Esophagus (tissue), 2 donors: ENCODE measurements around the gene FOXA3. TPM values are rescaled to one million over a fixed set of nuclear protein-coding genes. Genes with fewer than 3 reads are reported as not detected.

Experiments
- H3K27ac ChIP-seq, 2 donors: one replicate each; pipeline ENCODE4 v1.5.1; 2013; ENCODE audit warnings: low read depth in 2 of 2, mild to moderate bottlenecking in 2 of 2, inconsistent platforms in 1 of 2, low read length in 1 of 2, moderate library complexity in 1 of 2
- H3K27me3 ChIP-seq, 2 donors: one replicate each; pipeline ENCODE4 v1.6.1; 2013; ENCODE audit warnings: low read length in 2 of 2, control low read depth in 1 of 2, mild to moderate bottlenecking in 1 of 2; ENCODE audit not compliant: insufficient read depth in 2 of 2, control insufficient read depth in 1 of 2
- H3K36me3 ChIP-seq, 2 donors: one replicate each; pipeline ENCODE4 v1.6.1; 2013; ENCODE audit warnings: low read length in 1 of 2; ENCODE audit not compliant: control insufficient read depth in 2 of 2, insufficient read depth in 2 of 2
- H3K4me1 ChIP-seq, 2 donors: one replicate each; pipeline ENCODE4 v1.6.1; 2013; ENCODE audit warnings: low read length in 1 of 2; ENCODE audit not compliant: control insufficient read depth in 2 of 2, insufficient read depth in 2 of 2
- H3K4me3 ChIP-seq, 2 donors: one replicate each; pipeline ENCODE4 v1.5.1; 2013; ENCODE audit warnings: low read length in 2 of 2, mild to moderate bottlenecking in 2 of 2, low read depth in 1 of 2, moderate library complexity in 1 of 2
- H3K9me3 ChIP-seq, 2 donors: one replicate each; pipeline ENCODE4 v1.6.1; 2013; ENCODE audit warnings: mild to moderate bottlenecking in 2 of 2, low read depth in 1 of 2, low read length in 1 of 2, moderate library complexity in 1 of 2; ENCODE audit not compliant: control insufficient read depth in 2 of 2, insufficient read depth in 1 of 2
- WGBS, 2 donors: extraction: QIAGEN DNeasy Blood & Tissue Kit; methylation state at CpG; one replicate each; pipeline ENCODE4 v1.1.7; 2013; 5-methylcytosine and 5-hydroxymethylcytosine counted together
- polyA plus RNA-seq, 2 donors: library from polyadenylated mRNA; stranded (reverse); fragments of 200-250 nt; gene quantifications; one replicate each; pipeline ENCODE4 v1.2.3, GENCODE V29; 2013
- donor health status: healthy with polysubstance abuse.
- donor health status: Bipolar disorder and iron deficiency.

The FOXA3 gene
- polyA plus RNA-seq, 2 donors = 0.02 to 0.10 TPM

GRCh38 chr19:45879971-45880370, 15.8 kb downstream of the FOXA3 start:
- Histone ChIP-seq H3K27ac (no peak overlapping the region), H3K4me1 (peaks cover 9 to 18% of the 10 kb centered on the region in 2 donors), H3K36me3 (peaks cover 0 to 2% of the 10 kb centered on the region in 2 donors)

GRCh38 chr19:45881082-45881908, 17.2 kb downstream of the FOXA3 start:
- H3K27ac ChIP-seq = no peak overlapping the region
- peaks cover 9 to 21% of the 10 kb centered on the region in 2 donors for H3K4me1 ChIP-seq
- H3K27me3 ChIP-seq = no peaks in the 10 kb centered on the region
- H3K36me3 ChIP-seq = peaks cover 0 to 2% of the 10 kb centered on the region in 2 donors
- no peaks in the 10 kb centered on the region for H3K9me3 ChIP-seq
- WGBS, 2 donors = 64 to 80% methylated on average over 10 of the region's 10 CpGs
- no peak overlapping the region for H3K4me3 ChIP-seq

More at GRCh38 chr19:45879971-45880370, 15.8 kb downstream of the FOXA3 start:
- Histone ChIP-seq H3K9me3 (no peaks in the 10 kb centered on the region), H3K27me3 (no peaks in the 10 kb centered on the region), H3K4me3 (no peak overlapping the region)
- 64 to 78% methylated on average over 2 of the region's 2 CpGs for WGBS, 2 donors

- H3K4me1 ChIP-seq = peaks cover 9 to 21% of the 10 kb centered on the region in 2 donors
- peaks cover 0 to 2% of the 10 kb centered on the region in 2 donors for H3K36me3 ChIP-seq
- H3K4me3 ChIP-seq = no peak overlapping the region
- WGBS, 2 donors = 34 to 53% methylated on average over 4 of the region's 4 CpGs
- H3K9me3 ChIP-seq = no peaks in the 10 kb centered on the region
- no peak overlapping the region for H3K27ac ChIP-seq
- H3K27me3 ChIP-seq = no peaks in the 10 kb centered on the region
Observed at GRCh38 chr19:45881909-45882528, 17.9 kb downstream of the FOXA3 start.

GRCh38 chr19:45882652-45883585, 18.8 kb downstream of the FOXA3 start:
- peaks cover 9 to 21% of the 10 kb centered on the region in 2 donors for H3K4me1 ChIP-seq
- H3K36me3 ChIP-seq = peaks cover 0 to 2% of the 10 kb centered on the region in 2 donors
- H3K9me3 ChIP-seq = no peaks in the 10 kb centered on the region
- peak overlapping the region; percentile 42 to 51 for H3K4me3 ChIP-seq
- H3K27me3 ChIP-seq = no peaks in the 10 kb centered on the region
- peak overlapping the region in 1 of 2 donors; percentile 39 for H3K27ac ChIP-seq
- WGBS, 2 donors = 16% methylated on average over 46 to 47 of the region's 47 CpGs

GRCh38 chr19:45883586-45883880, 19.4 kb downstream of the FOXA3 start:
- Histone ChIP-seq H3K4me3 (no peak overlapping the region), H3K4me1 (peaks cover 9 to 21% of the 10 kb centered on the region in 2 donors), H3K9me3 (no peaks in the 10 kb centered on the region), H3K27me3 (no peaks in the 10 kb centered on the region), H3K36me3 (peaks cover 0 to 2% of the 10 kb centered on the region in 2 donors), H3K27ac (no peak overlapping the region)
- WGBS, 2 donors = 13 to 22% methylated on average over 5 of the region's 5 CpGs

- Histone ChIP-seq H3K4me3 (no peak overlapping the region), H3K27me3 (no peaks in the 10 kb centered on the region), H3K27ac (no peak overlapping the region), H3K4me1 (peaks cover 9 to 21% of the 10 kb centered on the region in 2 donors), H3K9me3 (no peaks in the 10 kb centered on the region), H3K36me3 (peaks cover 0 to 2% of the 10 kb centered on the region in 2 donors)
- WGBS, 2 donors = 74 to 83% methylated on average over 55 to 57 of the region's 57 CpGs
Observed at GRCh38 chr19:45883881-45884681, 20.0 kb downstream of the FOXA3 start.

GRCh38 chr19:45884682-45885555, 20.8 kb downstream of the FOXA3 start:
- WGBS, 2 donors = 53 to 55% methylated on average over 68 to 72 of the region's 72 CpGs
- H3K27me3 ChIP-seq = no peaks in the 10 kb centered on the region
- H3K27ac ChIP-seq = peak overlapping the region; percentile 90 to 95
- no peaks in the 10 kb centered on the region for H3K9me3 ChIP-seq
- H3K36me3 ChIP-seq = peaks cover 0 to 2% of the 10 kb centered on the region in 2 donors
- peak overlapping the region; percentile 59 to 83 for H3K4me3 ChIP-seq
- peaks cover 9 to 21% of the 10 kb centered on the region in 2 donors for H3K4me1 ChIP-seq
